Stimulated activated CD4-positive, alpha-beta T cell treated with anti-CD3 and anti-CD28 coated beads, Interleukin-12 subunit alpha, Interleukin-12 subunit beta, amount 100 ng/mL, for 4 hours (primary cell): Measurements from ENCODE around the gene STX1A.

Source experiments
- DNase-seq: peaks from one replicate; pipeline ENCODE4 v3.0.0-alpha.2; 2020

STX1A gene

DNA sequence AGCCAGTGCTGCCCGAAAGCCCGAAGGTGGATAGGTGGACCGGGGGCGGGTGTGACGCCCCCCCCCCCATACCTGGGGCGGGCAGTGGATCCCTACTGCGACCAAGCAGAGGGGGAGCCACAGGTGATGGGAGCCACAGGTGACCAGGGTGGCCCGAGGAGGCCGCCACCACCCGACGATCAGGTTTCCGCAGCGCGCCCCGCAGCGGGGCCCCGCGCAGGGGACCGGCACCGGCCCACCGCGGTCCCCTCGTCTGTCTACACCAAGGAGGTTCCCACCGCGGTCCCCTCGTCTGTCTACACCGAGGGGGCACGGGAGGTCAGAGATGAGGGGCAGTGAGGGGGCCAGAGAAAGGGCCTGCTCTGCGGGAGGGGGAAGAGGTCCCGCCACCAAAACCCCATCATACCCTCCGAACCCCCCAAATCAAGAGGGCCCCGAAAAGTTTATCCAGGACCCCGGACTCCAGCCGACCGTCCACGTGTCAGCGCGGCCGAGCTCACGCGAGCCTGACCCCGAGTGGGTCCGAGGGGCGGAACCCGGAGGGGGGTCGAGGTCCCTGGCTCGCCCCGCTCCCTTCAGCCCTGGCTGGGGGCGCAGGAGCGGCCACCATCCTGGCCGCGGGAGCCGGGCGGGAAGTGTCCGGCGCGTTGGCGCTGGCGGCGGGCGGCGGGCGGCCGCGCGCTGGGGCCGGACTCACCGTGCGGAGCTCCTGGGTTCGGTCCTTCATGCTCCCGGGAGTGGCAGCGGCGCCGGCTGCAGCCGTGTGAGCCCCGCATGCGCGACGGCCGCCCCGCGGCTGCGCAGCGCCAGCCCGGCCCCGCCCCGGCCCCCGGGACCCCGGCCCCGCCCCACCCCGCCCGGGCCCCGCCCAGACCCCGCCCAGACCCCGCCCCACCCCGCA, at the start of gene STX1A:
Gene STX1A (minus strand): TSS at position 765 of the 901 bp plus-strand sequence. CDS start 38 bp downstream, at position 727.
- DNase-seq, result peak; percentile 67

DNA sequence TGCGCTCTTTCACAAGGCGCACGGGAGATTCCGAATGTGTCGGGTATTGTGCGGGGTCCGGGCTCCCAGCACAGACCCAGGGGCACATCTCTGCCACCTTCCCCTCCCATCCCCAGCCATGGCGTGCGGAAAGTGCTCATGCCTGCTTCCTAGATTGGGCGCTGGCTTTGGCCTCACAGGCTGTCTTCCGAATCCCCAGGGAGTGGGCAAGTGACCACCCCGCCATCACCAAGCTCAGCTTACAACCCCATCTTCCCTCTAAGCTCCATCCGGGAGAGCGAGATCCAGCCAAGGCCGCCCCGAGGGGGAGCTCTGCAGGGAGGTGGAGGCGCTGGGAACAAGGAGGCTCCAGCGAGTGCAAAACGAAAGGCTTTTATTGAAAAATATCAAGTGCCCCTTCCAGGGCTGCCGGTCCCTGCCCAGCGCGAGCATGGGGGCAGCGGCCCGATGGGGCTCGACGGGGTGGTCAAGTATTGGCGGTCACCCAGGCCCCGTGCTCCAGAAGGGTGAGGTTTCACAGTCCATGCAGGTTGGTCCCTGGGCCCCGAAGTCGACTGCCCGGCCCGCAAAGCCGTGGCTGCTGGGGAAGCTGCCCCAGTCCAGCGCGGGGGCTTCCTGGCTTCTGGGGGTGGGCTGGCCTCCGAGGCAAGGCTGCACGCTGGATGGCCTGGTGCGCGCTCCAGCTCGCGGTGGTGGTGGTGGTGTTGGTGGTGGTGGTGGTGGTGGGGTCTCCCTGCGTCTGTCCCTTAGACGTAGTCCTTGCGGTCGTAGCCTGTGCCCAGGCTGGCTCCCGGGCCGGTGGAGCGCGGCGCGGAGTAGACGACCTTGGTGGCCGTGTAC, 49.4 kb upstream of the STX1A start:
- DNase-seq, result no peak

DNA sequence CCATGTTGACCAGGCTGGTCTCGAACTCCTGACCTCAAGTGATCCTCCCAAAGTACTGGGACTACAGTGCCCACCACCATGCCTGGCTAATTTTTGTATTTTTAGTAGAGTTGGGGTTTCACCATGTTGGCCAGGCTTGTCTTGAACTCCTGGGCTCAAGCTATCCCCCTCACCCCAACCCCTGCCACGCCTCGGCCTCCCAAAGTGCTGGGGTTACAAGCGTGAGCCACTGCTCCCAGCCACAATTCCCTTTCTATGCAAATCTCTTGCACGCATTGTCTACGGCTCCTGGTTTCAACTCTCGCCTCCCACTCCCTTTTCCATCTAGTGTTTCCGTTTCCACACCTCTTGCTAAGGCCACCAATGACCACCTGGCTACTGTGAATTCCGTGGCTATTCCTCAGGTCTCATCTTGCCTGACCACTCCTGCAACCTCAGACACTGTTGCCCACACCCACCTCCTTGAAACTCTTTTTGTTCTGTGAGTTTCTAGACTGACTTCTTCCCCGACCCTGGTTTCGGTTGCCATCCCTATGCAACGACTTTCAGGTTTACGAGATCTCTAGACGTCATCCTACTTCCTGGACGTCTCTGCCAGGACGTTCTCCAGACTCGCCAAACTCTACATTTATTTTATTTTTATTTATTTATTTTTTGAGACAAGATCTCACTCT, 47.2 kb upstream of the STX1A start:
- DNase-seq, result no peak

DNA sequence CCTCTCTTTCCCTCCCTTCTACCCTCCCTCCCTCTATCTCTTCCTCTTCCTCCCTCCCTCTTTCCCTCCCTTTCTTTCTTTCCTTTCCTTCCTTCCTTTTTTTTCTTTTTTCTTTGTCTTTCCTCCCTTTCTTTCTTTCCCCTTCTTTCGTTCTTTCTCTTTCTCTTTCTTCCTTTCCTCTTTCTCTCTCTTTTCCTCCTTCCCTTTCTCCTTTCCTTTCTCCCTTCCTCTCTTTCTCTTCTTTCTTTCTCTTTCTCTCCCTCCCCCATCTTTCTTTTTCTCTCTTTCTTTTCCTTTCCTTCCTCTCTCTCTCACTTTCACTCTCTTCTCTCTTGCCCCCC, 43.2 kb upstream of the STX1A start:
- no peak for DNase-seq

DNA sequence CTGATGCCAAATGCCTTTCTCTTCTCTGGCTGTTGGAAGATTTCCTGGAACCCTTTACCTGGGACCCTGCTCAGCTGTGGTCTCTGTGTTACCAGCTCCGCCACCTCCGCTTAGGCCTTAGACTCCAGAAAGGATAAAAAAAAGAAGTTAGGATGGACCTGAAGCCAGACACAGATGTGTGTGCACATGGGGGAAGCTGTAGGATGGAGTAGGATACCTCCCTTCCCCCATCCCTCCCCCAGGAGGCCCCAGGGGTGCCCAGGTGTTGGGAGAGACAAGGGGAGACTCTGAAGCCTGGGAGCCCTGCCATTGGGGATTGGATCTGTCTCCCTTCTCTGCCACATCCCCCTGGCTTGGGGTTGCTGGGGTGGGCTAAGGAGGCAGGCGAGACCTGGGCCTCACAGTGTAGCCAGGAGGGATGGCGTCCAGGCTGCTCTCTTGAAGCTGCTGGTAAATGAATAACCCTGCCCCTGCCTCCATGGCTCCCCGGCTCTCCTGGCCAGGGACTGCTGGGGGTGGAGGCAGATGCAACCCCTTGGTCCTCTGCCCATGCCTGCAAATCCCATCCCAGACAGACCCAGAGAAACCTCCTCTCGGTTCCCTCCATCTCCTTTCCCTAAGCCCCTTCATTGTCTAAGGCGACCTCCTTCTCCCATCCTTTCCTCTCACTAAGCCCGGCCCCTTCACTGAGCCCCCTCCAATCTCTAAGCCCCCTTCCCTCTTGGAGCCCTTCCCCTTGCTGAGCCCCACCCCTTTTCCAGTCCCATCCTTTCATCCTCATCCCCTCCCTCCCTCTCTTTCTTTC, 42.6 kb upstream of the STX1A start:
- no peak for DNase-seq

DNA sequence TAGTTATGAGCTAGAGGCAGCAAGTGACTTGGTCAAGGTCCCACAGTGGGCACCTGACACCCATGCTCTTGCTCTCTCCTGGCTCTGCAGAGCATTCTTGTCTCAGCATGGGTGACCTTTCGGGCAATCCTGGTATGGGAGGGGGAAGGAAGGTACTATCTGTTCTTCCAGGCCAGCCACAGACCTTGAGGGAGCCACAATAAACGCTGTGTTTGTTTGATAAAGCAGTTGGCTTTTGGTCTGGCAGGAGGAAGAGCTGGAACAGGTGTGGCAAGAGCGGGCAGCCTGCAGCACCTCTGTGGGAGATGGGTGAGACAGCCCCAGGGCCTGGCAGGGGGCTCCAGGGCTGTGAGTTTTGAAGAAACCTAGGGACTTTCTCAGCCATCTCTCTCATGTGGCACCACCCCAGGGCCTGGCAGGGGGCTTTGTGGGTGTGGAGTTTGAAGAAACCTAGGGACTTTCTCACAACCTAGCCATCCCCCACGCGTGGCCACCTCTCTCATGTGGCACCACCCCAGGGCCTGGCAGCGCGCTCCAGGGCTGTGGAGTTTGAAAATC, 39.2 kb upstream of the STX1A start:
- no peak for DNase-seq

DNA sequence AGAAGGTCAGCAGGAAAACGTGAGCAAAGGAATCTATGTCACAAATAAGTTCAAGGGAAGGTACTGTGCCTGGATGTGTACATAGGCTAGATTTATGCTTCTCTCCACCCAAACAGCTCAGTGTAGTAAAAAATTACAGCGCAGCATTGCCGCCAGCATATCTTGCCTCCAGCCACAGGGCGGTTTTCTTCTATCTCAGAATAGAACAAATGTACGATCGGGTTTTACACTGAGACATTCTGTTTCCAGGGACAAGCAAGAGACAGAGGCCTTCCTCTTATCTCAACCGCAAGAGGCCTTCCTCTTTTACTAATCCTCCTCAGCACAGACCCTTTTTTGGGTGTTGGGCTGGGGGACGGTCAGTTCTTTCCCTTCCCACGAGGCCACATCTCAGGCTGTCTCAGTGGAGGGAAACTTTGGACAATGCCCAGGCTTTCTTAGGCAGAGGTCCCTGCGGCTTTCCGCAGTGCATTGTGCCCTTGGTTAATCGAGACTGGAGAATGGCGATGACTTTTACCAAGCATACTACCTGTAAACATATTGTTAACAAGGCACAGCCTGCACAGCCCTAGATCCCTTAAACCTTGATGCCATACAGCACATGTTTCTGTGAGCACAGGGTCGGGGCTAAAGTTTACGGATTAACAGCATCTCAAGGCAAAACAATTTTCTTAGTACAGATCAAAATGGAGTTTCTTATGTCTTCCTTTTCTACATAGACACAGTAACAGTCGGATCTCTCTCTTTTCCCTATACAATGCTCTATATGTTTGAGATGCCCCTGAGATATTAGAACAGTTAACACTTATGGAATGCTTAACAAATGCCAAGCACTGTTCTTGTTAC, 30.7 kb upstream of the STX1A start:
- DNase-seq, result no peak

DNA sequence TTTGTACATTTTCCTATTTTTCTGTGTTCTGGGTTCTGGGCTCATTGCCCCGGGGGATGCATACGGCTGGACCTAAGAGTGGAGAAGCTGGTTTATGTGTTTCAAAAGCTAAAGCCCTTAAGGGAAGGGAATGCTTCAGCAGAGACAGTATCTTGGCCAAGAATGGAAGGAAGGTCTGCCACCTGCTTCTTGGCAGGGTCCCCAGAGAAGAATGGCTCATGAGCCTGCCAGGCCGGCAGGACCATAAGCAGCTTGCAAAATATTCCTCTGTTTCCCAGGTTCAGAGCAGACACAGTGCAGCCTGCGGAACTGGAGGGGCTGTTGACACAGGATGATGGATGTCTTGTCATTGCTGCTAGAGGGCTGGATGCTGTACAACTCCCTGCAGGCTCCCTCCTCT, 26.9 kb upstream of the STX1A start:
- no peak for DNase-seq

DNA sequence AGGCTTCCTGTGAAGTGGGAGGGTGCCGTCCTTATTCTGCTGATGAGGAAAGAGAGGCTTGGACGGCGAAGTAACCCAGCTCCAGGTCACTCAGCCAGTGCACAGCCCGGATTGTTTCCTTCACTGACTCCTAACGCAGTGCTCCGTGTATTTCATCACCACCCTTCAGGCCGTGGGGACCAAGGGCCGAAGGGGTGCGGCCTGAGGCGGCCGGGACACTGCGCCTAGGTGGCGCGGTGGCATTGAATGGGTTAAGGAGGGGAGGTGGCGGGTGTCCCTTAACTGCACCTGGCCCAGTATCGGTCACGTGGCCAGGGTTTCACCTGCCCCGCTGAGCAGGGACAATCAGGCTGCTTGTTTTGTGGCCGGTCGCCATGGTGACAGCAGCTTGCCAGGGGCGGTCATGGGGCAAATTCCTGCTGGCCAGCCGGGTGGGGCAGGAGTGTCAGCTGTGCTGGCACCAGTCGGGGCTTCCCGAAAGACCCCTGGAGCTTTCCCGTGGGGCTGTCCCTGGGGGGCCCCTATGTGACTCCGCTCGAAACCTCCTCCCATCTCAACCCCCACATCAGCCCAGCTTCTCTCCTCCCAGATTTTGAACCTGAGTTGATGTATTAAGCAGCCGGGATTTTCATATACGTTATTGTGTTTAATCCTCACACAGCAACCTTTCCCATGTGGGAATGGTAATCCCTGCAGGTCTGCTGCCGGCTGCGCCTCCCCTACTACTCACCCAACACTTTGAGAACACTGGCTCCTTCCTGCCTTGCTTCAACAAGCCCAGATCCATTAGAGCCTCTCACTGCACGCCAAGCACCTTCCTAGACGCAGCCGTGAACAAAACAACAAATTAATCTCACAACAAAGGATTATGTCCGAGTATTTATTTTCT, 23.5 kb upstream of the STX1A start:
- no peak for DNase-seq

DNA sequence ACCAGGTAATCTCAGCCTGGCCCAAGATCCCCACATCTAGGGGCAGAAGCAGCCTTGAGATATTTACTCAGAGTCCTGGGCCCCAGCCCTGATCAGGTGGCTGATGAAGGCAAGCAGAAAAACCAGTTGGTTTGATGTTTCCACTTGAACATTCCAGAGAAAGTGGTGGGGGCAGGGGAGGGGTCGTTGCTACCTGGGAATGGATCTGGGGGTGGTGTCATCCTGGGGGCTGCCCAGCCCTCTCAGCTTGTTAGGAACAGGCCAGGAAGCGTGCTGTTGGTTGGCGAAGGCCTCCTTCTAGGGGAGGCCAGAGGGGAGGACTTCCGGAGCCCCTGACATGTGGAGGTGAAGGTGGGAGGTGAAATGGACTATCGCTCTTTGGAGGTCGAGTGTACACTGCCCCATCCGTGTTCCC, 22.9 kb upstream of the STX1A start:
- no peak for DNase-seq

DNA sequence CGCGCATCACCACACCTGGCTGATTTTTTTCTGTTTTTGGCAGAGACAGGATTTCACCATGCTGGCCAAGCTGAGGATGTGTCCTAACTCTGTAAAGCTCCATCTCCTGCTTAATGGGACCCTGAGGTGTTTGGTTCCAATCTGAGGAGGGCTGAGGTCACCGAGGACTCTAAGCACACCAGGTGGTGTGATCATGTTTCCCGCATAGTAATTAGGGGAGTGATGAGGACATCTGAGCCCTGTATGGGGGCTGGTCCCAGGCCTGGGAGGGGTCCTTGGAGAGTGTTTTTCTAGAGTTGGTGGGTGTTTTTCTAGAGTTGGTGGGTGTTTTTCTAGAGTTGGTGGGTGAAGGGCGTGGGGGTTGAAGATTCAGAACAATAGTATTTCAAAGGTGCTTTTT, 22.1 kb upstream of the STX1A start:
- DNase-seq, result no peak

DNA sequence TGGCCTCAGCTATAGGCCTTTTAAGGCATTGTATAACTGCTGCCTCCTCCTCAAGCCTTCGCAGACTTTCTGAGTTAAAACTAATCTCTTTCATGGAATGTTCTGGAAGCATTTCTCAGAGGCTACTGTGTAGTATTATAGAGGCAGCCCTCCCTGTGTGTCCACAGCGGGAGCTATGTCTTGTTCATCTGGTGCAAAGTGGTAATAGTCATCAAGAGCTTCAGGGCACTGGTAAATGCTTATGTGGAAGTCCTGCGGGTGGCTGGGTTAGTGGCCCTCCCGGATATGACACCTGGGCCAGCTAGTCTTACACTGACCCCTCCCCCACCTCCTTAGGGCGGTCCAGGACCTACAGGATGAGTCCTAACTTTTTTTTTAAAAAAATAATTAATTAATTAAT, 21.3 kb upstream of the STX1A start:
- DNase-seq, result no peak

DNA sequence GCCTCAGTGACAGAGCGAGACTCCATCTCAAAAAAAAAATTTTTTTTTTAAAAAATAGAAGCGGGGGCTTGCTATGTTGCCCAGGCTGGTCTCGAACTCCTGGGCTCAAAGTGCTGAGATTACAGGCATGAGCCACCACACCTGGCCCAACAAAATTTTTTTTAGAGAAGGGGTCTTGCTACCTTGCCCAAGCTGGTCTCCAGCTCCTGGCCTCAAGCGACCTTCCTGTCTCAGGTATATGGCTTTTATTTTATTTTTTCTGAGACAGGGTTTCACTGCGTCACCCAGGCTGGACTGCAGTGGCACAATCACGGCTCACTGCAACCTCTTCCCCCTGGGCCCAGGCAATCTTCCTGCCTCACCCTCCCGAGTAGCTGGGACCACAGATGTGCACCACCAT, 20.7 kb upstream of the STX1A start:
- no peak for DNase-seq

DNA sequence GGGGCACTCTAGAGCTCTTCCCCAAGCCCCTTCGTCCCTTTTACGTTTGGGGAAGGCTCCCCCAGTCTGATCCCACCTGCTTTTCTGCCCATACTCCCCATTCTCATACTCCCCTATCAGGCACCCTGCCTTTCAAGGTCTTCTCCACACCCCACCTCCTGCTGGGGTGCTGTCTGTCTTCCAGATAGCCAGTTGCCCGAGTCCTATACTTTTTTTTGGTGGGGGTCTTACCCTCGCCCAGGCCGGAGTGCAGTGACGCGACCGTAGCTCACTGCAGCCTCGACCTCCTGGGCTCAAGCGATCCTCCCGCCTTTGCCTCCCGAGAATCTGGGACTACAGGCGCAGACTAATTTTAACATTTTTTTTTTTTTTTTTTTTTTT, 19.9 kb upstream of the STX1A start:
- no peak for DNase-seq

DNA sequence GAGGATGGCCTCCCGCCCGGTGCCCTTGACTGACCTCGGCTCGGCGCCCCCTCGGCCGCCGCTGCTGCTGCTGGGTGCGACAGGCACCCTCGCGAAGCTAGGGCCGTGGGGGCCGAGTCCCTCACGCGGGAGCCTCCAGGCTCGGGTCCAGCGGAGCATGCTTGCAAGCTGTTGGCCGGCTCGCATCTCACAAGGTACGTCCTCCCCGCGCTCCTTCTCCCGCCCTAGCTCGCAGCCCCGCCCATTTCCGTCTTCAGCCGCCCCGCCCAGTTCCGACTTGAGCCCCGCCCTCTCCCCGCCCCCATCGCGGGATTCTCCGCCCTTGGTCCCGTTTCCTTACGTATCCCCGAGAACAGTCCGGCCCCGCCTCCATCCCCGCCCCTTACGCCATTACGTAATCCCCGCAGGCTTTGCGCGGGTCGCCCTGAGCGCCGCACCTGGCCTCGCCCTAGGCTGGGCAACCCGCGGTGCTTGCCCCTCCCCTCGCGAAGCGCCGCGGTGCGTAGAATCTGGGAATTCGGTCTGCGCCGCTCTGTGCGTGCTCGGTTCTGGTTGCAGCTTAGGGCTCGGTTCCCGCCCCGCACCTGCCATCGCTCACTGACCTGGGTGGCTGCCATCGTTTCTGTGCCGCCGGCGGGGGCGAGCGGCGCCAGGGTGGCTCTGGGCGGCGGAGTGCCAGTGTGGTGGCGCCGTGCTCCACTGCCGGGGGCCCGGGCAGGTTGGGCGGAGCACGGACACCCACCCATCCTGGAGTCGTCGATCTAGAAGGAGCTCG, 19.3 kb upstream of the STX1A start, which contains the start of gene ABHD11:
Gene ABHD11 (minus strand): TSS at position 191 of the 775 bp plus-strand sequence. CDS start 32 bp downstream, at position 159.
- peak; percentile 99 for DNase-seq

DNA sequence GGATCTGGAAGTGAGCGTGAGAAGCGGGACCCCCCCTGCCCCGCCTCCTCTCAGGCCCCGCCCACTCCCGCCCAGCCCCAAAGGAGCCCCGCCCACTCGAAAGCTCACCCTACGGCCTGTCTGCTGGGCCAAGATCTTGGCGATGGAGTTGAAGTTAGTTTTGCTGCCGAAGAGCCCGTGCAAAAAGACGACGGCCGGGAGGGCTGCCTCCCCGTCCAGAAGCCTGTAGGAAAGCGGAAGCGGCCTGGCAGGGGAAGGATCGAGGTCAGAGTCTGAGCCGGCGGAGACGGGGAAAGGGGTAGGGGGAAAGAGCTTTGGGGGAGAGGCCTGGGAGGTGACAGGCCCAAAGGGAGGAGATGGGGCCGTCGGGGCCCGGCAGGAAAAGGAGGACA, 18.7 kb upstream of the STX1A start:
- DNase-seq, result peak; percentile 71

DNA sequence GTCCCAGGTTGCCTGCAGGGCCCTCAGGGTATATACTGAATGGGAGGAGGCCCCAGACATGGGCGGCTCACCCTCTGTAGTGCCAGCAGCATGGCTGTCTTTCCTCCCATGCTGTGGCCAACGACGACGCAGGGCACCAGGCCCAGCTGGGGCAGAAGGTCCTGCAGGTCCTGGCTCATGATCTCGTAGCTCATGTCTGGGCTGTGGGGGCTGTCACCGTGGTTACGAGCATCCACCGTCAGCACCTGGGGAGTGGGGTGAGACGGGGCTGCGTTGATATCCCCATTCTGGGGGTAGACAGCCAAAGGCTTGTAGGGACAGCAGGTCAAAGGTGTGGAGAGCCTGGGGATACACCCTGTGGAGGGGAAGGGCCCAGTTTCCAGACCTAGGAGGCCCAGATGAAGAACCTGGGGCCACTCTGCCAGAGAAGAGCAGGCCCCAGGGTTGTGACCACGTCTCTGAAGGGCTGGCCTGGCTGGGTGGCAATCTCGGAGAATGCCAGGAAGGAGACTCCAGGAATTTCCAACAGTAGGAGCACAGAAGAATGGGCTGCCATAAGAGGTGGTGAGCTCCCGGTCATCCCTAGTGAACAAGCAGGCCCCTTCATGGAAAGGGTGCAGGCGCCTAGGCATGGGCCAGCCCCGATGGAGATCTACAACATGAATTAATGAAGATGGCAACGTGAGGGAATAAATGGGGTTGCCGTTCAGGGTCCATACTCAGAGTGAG, 18.2 kb upstream of the STX1A start:
- DNase-seq, result no peak

DNA sequence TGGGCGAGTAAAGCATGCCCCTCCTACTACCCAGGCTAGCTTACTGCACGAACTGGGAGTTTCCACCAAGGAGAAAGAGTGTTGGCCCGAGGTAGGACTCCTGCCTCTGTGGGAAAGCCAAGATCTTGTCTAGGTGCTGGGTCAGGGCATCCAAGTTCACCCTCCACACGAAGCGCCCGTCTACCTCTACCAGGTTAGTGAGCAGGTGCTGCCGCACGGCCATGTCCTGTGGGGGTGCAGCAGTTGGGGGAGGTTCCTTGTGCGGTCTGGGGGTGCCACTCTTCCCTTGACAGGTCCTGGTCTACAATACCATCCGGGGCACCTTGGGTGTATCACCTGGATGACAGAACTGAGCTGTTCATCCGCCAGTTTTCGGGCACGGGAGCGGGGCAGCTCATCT, 17.4 kb upstream of the STX1A start:
- DNase-seq, result no peak

DNA sequence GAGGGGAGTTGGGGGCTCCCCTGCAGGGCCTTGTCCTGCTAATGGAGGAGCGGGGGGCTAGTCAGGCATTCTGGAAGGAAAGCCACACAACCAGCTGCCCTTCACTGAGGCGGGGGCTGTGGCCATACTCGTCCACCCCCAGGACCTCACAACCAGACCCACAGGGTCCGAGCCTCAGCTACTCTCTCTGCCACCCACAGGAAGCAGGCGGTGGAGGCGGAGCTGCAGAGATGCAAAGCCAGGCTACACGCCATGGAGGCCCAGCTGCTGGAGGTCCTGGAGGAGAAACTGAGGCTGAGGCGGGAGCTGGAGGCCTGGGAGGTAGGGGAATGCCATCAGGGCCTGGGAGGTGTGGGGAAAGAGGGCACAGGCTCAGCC, 16.0 kb upstream of the STX1A start:
- DNase-seq, result no peak
